ENCODE data around the gene MAD2L1. TPM values are rescaled to one million over a fixed set of nuclear protein-coding genes. Genes with fewer than 3 reads are reported as not detected.

MAD2L1 gene
- total RNA-seq, 1 donor from 2014 or later: 1.3 TPM

- H3K36me3 ChIP-seq (ENCODE audit: control insufficient read depth, insufficient read depth, low read length): no peaks in the 10 kb centered on the region
- no peak for DNase-seq (ENCODE audit: low read depth)
- no peak for TF ChIP-seq CTCF (IDR thresholded peaks at IDR 0.05; ENCODE audit: insufficient read depth, low read length, severe bottlenecking)
- no peak overlapping the region for H3K4me3 ChIP-seq (ENCODE audit: low read depth, low read length)
- no peaks in the 10 kb centered on the region for H3K27me3 ChIP-seq (ENCODE audit: control insufficient read depth, insufficient read depth, low read length)
- FAIRE-seq: no peak
Measured at GRCh38 chr4:120057416-120057815, 9.2 kb downstream of the MAD2L1 start.

- H3K27me3 ChIP-seq (ENCODE audit: control insufficient read depth, insufficient read depth, low read length): no peaks in the 10 kb centered on the region
- no peak for FAIRE-seq
- H3K36me3 ChIP-seq (ENCODE audit: control insufficient read depth, insufficient read depth, low read length): no peaks in the 10 kb centered on the region
- no peak for TF ChIP-seq CTCF (IDR thresholded peaks at IDR 0.05; ENCODE audit: insufficient read depth, low read length, severe bottlenecking)
- peak; percentile 35 for DNase-seq (ENCODE audit: low read depth)
- no peak overlapping the region for H3K4me3 ChIP-seq (ENCODE audit: low read depth, low read length)
Measured at GRCh38 chr4:120056246-120056645, 10.4 kb downstream of the MAD2L1 start.

GRCh38 chr4:120055795-120056194 is 10.9 kb downstream of the MAD2L1 start:
- no peak for TF ChIP-seq CTCF (IDR thresholded peaks at IDR 0.05; ENCODE audit: insufficient read depth, low read length, severe bottlenecking)
- FAIRE-seq: no peak
- Histone ChIP-seq H3K27me3 (ENCODE audit: control insufficient read depth, insufficient read depth, low read length) (no peaks in the 10 kb centered on the region), H3K36me3 (ENCODE audit: control insufficient read depth, insufficient read depth, low read length) (no peaks in the 10 kb centered on the region), H3K4me3 (ENCODE audit: low read depth, low read length) (no peak overlapping the region)
- DNase-seq (ENCODE audit: low read depth): no peak

- TF ChIP-seq CTCF (IDR thresholded peaks at IDR 0.05; ENCODE audit: insufficient read depth, low read length, severe bottlenecking): no peak
- Histone ChIP-seq H3K36me3 (ENCODE audit: control insufficient read depth, insufficient read depth, low read length) (no peaks in the 10 kb centered on the region), H3K4me3 (ENCODE audit: low read depth, low read length) (no peak overlapping the region), H3K27me3 (ENCODE audit: control insufficient read depth, insufficient read depth, low read length) (no peaks in the 10 kb centered on the region)
- FAIRE-seq (no peak), DNase-seq (ENCODE audit: low read depth) (no peak)
Measured at GRCh38 chr4:120055162-120055561, 11.5 kb downstream of the MAD2L1 start.

GRCh38 chr4:120053911-120054310 is 12.7 kb downstream of the MAD2L1 start:
- H3K36me3 ChIP-seq (ENCODE audit: control insufficient read depth, insufficient read depth, low read length): no peaks in the 10 kb centered on the region
- TF ChIP-seq CTCF (IDR thresholded peaks at IDR 0.05; ENCODE audit: insufficient read depth, low read length, severe bottlenecking): no peak
- no peak for FAIRE-seq
- DNase-seq (ENCODE audit: low read depth): no peak
- no peaks in the 10 kb centered on the region for H3K27me3 ChIP-seq (ENCODE audit: control insufficient read depth, insufficient read depth, low read length)
- H3K4me3 ChIP-seq (ENCODE audit: low read depth, low read length): no peak overlapping the region

GRCh38 chr4:120052856-120053255 is 13.8 kb downstream of the MAD2L1 start:
- DNase-seq (ENCODE audit: low read depth) (peak; percentile 85), FAIRE-seq (no peak)

More at GRCh38 chr4:120052856-120053255, 13.8 kb downstream of the MAD2L1 start:
- Histone ChIP-seq H3K4me3 (ENCODE audit: low read depth, low read length) (no peak overlapping the region), H3K27me3 (ENCODE audit: control insufficient read depth, insufficient read depth, low read length) (no peaks in the 10 kb centered on the region), H3K36me3 (ENCODE audit: control insufficient read depth, insufficient read depth, low read length) (no peaks in the 10 kb centered on the region)
- no peak for TF ChIP-seq CTCF (IDR thresholded peaks at IDR 0.05; ENCODE audit: insufficient read depth, low read length, severe bottlenecking)

Measured in bronchial epithelial cell (primary cell).